GM12872 (cell line): ENCODE measurements around the gene KCNJ11.

ENCODE experiments used
- TF ChIP-seq, protein P1 (sequence below): IDR thresholded peaks from 3 replicates; pipeline ENCODE4 v1.5.1; 2011; ENCODE audit warnings: low read depth, mild to moderate bottlenecking, low read length, moderate library complexity; ENCODE audit not compliant: insufficient read depth

Gene KCNJ11

DNA sequence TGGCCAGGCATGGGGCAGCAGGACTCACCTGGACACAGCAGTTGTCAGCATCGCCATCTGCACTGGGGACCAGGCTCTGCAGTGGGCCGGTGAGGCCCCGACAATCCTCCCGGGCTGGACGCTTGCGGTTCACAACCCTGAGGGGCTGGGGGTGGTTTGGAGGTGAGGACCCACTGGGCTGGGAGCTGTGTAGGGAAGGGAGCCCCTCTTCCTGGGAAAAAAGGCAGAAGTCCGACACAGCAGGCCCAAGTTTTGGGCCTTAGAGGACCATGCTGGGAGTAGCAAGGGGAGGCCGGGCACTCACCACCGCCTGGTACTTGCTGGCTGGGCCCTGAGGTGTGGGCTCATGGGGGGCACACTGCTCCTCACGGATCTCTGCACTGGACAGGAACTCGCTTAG lies 39.8 kb upstream of the KCNJ11 start:
- TF ChIP-seq, protein P1, sequence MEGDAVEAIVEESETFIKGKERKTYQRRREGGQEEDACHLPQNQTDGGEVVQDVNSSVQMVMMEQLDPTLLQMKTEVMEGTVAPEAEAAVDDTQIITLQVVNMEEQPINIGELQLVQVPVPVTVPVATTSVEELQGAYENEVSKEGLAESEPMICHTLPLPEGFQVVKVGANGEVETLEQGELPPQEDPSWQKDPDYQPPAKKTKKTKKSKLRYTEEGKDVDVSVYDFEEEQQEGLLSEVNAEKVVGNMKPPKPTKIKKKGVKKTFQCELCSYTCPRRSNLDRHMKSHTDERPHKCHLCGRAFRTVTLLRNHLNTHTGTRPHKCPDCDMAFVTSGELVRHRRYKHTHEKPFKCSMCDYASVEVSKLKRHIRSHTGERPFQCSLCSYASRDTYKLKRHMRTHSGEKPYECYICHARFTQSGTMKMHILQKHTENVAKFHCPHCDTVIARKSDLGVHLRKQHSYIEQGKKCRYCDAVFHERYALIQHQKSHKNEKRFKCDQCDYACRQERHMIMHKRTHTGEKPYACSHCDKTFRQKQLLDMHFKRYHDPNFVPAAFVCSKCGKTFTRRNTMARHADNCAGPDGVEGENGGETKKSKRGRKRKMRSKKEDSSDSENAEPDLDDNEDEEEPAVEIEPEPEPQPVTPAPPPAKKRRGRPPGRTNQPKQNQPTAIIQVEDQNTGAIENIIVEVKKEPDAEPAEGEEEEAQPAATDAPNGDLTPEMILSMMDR, result no peak

DNA sequence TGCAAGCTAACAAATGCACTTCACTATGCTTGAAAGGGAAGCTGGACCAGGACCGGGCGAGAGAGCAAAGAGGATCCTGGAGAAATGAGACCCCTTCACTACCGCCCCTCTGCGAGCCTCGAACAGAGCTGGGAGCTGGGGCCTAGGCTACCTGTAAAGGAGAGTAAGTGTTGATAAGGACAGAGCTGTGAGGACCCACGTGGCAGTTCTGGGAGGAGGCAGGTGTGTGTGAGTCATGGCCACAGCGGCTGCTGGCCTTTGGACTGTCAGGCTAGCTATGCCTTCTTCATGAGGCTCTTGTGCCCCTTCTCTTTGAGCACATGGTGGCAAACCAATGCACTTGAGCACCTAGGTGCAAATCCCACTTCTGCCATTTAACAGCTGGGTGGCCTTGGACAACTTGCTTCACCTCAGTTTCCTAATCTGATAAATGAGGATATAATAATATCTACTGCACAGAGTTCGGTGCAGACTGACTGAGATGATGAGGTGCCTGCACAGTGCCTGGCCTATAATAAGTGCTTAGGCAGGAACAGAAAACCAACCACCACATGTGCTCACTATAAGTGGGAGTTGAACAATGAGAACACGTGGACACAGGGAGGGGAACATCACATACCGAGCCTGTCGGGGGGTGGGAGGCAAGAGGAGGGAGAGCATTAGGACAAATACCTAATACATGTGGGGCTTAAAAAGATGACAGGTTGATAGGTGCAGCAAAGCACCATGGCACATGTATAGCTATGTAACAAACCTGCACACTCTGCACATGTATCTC lies 35.3 kb upstream of the KCNJ11 start:
- TF ChIP-seq, protein P1, result no peak

DNA sequence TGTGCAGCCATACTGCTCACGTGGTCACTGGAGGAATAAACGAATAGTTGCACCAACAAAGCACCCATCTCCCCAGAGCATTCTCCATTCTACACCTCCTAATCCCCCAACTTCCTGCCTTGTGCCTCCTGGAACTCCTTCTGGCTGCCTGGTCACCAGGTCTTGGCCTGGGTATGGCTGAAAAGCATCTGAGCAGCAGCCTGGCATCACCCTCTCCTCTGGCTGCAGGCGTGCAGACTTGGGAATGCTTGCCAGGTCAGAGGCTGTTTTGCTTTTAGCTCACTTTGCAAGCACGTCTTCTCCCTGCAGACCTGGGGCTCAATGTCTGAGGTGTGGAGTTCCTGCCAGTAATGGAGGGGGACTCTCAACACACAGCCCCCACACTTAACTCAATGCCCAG lies 33.3 kb upstream of the KCNJ11 start:
- TF ChIP-seq, protein P1, result no peak

DNA sequence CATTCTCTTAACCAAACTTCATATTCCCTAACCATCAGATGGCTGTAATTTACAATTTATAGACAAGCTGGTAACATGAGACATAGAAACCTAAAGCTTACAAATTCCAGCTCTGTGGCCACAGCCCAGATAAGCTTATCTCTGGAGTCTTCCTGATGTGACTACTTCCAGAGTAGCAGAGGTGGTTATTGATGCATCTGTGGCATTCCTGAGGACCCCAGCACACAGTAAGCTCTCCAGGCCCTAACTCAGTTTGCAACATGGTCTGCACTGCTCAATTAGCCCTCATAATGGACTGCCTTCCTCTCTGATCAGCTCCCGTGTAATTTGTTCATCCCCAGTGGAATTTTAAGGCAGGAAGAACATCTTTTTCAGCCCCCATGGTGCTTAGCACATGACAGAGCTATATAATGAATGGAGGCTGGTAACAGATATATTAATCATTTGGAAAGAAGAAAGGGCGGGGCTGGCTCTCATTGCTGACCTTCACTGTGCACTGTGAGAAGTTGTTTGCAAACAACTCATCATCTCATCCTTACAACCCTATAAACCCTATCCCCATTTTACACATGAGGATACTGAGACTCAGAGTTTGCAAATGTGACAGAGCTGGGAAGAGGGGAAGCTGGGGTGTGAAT lies 30.1 kb upstream of the KCNJ11 start:
- TF ChIP-seq, protein P1, result no peak

DNA sequence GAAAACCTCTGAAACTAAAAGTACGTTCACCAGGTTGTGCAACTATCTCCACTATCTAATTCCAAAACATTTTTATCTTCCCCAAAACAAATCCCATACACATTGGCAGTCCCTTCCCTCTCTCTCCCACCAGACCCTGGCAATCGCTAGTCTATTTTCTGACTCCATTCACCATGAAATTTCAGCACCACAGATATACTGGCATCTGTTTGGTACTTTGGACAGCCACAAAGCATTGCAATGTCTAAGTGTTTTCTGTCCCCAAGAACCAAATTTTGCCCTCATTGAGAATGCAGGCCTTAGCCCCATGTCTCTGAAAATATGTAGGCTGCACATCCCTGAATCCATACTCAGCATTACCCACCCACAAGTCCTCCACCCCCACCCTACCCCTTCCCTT lies 28.0 kb upstream of the KCNJ11 start:
- TF ChIP-seq, protein P1, result no peak

DNA sequence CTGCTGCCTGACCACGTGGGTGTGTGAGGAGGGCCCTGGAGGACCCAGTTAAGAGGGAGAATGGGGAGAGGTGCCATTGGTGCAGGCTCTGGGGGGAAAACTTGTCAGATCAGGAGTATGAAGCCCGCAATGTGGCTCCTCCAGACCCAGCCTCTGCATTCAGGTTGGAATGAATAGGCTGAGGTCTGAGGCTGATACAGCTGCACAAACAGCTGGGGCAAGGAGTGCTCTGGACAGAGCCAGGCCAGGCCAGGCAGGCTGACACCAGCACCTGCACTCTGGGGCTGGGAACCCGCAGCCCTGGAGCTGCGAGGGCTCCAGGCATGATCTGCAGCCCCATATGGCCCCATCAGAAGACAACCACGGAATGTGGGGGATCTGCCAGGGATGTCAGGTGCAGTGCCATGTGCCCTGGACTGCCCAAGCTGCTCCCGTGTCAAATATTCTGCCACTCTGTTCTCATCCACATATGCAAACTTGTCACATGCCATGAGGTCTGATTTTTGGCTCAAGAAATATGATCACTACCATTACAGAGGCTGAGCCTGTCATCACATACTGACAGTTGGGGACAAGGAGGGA lies 27.2 kb upstream of the KCNJ11 start:
- TF ChIP-seq, protein P1, result no peak

DNA sequence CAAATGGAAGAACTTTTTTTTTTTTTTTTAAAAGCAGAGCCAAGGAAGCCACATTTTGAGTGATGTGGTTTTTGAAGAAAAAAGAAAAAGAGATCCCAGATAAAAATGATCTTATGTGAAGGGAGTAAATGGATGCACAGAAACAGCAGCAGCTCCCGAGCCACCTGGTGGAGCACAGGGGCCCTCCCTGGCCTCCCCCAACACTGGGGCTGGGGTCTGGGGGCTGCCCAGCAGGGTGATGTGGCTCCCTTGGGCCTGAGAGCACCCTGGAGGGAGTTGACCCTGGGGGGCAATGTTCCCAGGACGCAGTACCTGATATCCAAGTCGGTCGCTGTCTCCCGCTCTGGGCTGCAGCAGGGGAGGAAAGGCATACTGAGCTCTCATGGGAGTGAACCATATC lies 26.5 kb upstream of the KCNJ11 start:
- TF ChIP-seq, protein P1, result no peak
